HCT116 (cell line): Measurements from ENCODE around the gene NKPD1. TPM values are rescaled to one million over a fixed set of nuclear protein-coding genes. Genes with fewer than 3 reads are reported as not detected.

Experiments
- ATAC-seq: fragments of 200-7000 bp; cut with Tn5 transposase; 2 replicates; pipeline ENCODE4 v1.9.1; 2020; ENCODE audit warnings: mild to moderate bottlenecking, moderate library complexity
- BruUV-seq: library from RNA; stranded (reverse); fragments of 400-500 nt; replicated peaks from 2 replicates; lab custom pipeline; 2021; lab: Mats Ljungman, UMichigan
- CTCF ChIA-PET: fragments of 300-600 bp; sonication (Branson Sonifier 250); formaldehyde crosslinking; loops from one replicate; lab custom pipeline; 2021; ENCODE audit warnings: antibody characterized with exemption; lab: Charles Lee
- POLR2A ChIA-PET: fragments of 300-600, 350-600 bp; sonication (Branson Sonifier 250); formaldehyde crosslinking; loops from one replicate; lab custom pipeline; 2021; ENCODE audit warnings: antibody characterized with exemption; lab: Charles Lee
- RAD21 ChIA-PET, 2 experiments: fragments of 300-600 bp; sonication (Branson Sonifier 250); formaldehyde crosslinking; loops; one replicate each; lab custom pipeline; 2023; ENCODE audit warnings: low total read pairs in 2 of 2; ENCODE audit not compliant: uncharacterized antibody in 2 of 2, unreplicated experiment in 2 of 2, low non-redundant PET in 1 of 2; lab: Charles Lee
- DNase-seq: peaks from one replicate; pipeline ENCODE4 v3.0.0-alpha.2; 2010; ENCODE audit warnings: low read depth, low spot score
- H2AFZ ChIP-seq: fragments of 200-600 bp; shearing (Covaris generic), sonication (generic); 2 replicates; pipeline ENCODE4 v1.6.1; 2017; ENCODE audit warnings: low read depth, mixed run types, mixed read lengths, antibody characterized with exemption, low read length; ENCODE audit not compliant: poor library complexity, severe bottlenecking
- H3K27ac ChIP-seq: 2 replicates; pipeline ENCODE4 v1.5.1; 2012; ENCODE audit warnings: low read depth, low read length
- H3K27me3 ChIP-seq: fragments of 200-600 bp; sonication (generic); 2 replicates; pipeline ENCODE4 v1.6.1; 2016; ENCODE audit warnings: mixed run types, low read length, mixed read lengths; ENCODE audit not compliant: insufficient read depth
- H3K36me3 ChIP-seq, 2 experiments: fragments of 200-500 bp in 1 of 2; fragments of 200-600 bp in 1 of 2; sonication (Bioruptor generic) in 1 of 2; sonication (generic) in 1 of 2; 2 replicates each; pipeline versions ENCODE4 v1.5.1 to v1.6.1; 2014 to 2016; ENCODE audit warnings: low read length in 2 of 2, inconsistent platforms in 1 of 2, mixed read lengths in 1 of 2, mixed run types in 1 of 2; ENCODE audit not compliant: insufficient read depth in 2 of 2, control insufficient read depth in 1 of 2
- H3K4me1 ChIP-seq, 2 experiments: fragments of 200-600 bp in 1 of 2; sonication (generic) in 1 of 2; 2 replicates each; pipeline versions ENCODE4 v1.5.1 to v1.6.1; 2012 to 2017; ENCODE audit warnings: low read length in 2 of 2, inconsistent platforms in 1 of 2, mild to moderate bottlenecking in 1 of 2, mixed read lengths in 1 of 2, mixed run types in 1 of 2, moderate library complexity in 1 of 2; ENCODE audit not compliant: insufficient read depth in 2 of 2, control insufficient read depth in 1 of 2
- H3K4me2 ChIP-seq: fragments of 200-600 bp; sonication (generic); 2 replicates; pipeline ENCODE4 v1.6.1; 2017; ENCODE audit warnings: mixed run types, low read length, mixed read lengths
- H3K4me3 ChIP-seq, 2 experiments: fragments of 200-600 bp in 1 of 2; sonication (generic) in 1 of 2; replicated peaks in 1 of 2; 2 replicates each; pipeline ENCODE4 v1.5.1; 2011 to 2016; ENCODE audit warnings: low read length in 2 of 2, control low read depth in 1 of 2, low read depth in 1 of 2, mild to moderate bottlenecking in 1 of 2, mixed read lengths in 1 of 2, mixed run types in 1 of 2
- H3K79me2 ChIP-seq: fragments of 200-600 bp; sonication (generic); 2 replicates; pipeline ENCODE4 v1.6.1; 2017; ENCODE audit warnings: mild to moderate bottlenecking, mixed run types, low read length, moderate library complexity, mixed read lengths; ENCODE audit not compliant: insufficient read depth
- H3K9ac ChIP-seq: fragments of 200-600 bp; sonication (generic); 2 replicates; pipeline ENCODE4 v1.6.1; 2016; ENCODE audit warnings: low read length, mixed read lengths
- H3K9me2 ChIP-seq: fragments of 200-600 bp; sonication (generic), shearing (Covaris generic); 2 replicates; pipeline ENCODE4 v1.6.1; 2017; ENCODE audit warnings: mixed run types, mild to moderate bottlenecking, moderate library complexity; ENCODE audit not compliant: insufficient read depth
- H3K9me3 ChIP-seq, 2 experiments: fragments of 200-500 bp in 1 of 2; fragments of 200-600 bp in 1 of 2; sonication (Bioruptor generic) in 1 of 2; sonication (generic) in 1 of 2; 2 replicates each; pipeline ENCODE4 v1.6.1; 2014 to 2017; ENCODE audit warnings: low read length in 2 of 2, mixed read lengths in 2 of 2, inconsistent platforms in 1 of 2, low read depth in 1 of 2, mild to moderate bottlenecking in 1 of 2, mixed run types in 1 of 2, moderate library complexity in 1 of 2; ENCODE audit not compliant: control insufficient read depth in 1 of 2, insufficient read depth in 1 of 2
- H4K20me1 ChIP-seq: fragments of 200-600 bp; sonication (generic), shearing (Covaris generic); 2 replicates; pipeline ENCODE4 v1.6.1; 2017; ENCODE audit warnings: mixed run types, mild to moderate bottlenecking, moderate library complexity; ENCODE audit not compliant: insufficient read depth
- ATF3 ChIP-seq: IDR thresholded peaks from 2 replicates; pipeline ENCODE4 v1.6.1; 2012
- CBX3 ChIP-seq: IDR thresholded peaks from 2 replicates; pipeline ENCODE4 v1.6.1; 2012; ENCODE audit warnings: low read depth
- ELF1 ChIP-seq: IDR thresholded peaks from 2 replicates; pipeline ENCODE4 v1.6.1; 2012; ENCODE audit warnings: low read depth, borderline replicate concordance
- EZH2 ChIP-seq: fragments of 200-600 bp; sonication (generic); IDR thresholded peaks from 2 replicates; pipeline ENCODE4 v1.6.1; 2017; ENCODE audit warnings: antibody characterized with exemption, mixed run types
- FOSL1 ChIP-seq: IDR thresholded peaks from 2 replicates; pipeline ENCODE4 v1.6.1; 2012; ENCODE audit warnings: low read depth
- JUND ChIP-seq: IDR thresholded peaks from 2 replicates; pipeline ENCODE4 v1.6.1; 2012
- MAX ChIP-seq: IDR thresholded peaks from 2 replicates; pipeline ENCODE4 v1.6.1; 2012
- POLR2A ChIP-seq: IDR thresholded peaks from 2 replicates; pipeline ENCODE4 v1.7.0; 2011; ENCODE audit warnings: borderline replicate concordance; ENCODE audit not compliant: insufficient read depth, insufficient read length; ENCODE audit errors: extremely low read depth
- RAD21 ChIP-seq: IDR thresholded peaks from 2 replicates; pipeline ENCODE4 v1.6.1; 2012; ENCODE audit warnings: low read depth, mild to moderate bottlenecking
- REST ChIP-seq: IDR thresholded peaks from 2 replicates; pipeline ENCODE4 v1.6.1; 2012; ENCODE audit warnings: low read depth
- SIN3A ChIP-seq: IDR thresholded peaks from 2 replicates; pipeline ENCODE4 v1.6.1; 2012; ENCODE audit warnings: low read depth
- SP1 ChIP-seq: IDR thresholded peaks from 2 replicates; pipeline ENCODE4 v1.6.1; 2012; ENCODE audit warnings: low read depth
- SRF ChIP-seq: IDR thresholded peaks from 2 replicates; pipeline ENCODE4 v1.6.1; 2012; ENCODE audit warnings: low read depth
- TCF7L2 ChIP-seq: IDR thresholded peaks from 2 replicates; pipeline ENCODE4 v1.7.0; 2011; ENCODE audit warnings: borderline replicate concordance, inconsistent platforms; ENCODE audit not compliant: insufficient read depth, insufficient read length; ENCODE audit errors: extremely low read depth
- YY1 ChIP-seq: IDR thresholded peaks from 2 replicates; pipeline ENCODE4 v1.6.1; 2011; ENCODE audit warnings: low read length, low read depth, moderate library complexity, mild to moderate bottlenecking; ENCODE audit not compliant: insufficient replicate concordance; ENCODE audit errors: extremely low read depth
- ZFX ChIP-seq: fragments of 450-650 bp; IDR thresholded peaks from 2 replicates; pipeline ENCODE4 v1.6.1; 2017
- intact Hi-C: fragments of 100-400 bp; cut with micrococcal nuclease; formaldehyde crosslinking; loops from 2 replicates; pipeline ENCODE4 v1.10.0; 2022
- total RNA-seq: library from RNA; stranded (reverse); gene quantifications from one replicate; pipeline ENCODE4 v1.2.1, GENCODE V29; 2021; ENCODE audit not compliant: unreplicated experiment
- TF ChIP-seq, protein P1 (sequence below): IDR thresholded peaks from 2 replicates; pipeline ENCODE4 v1.6.1; 2011; ENCODE audit warnings: mild to moderate bottlenecking, low read length, moderate library complexity; ENCODE audit not compliant: insufficient replicate concordance; ENCODE audit errors: extremely low read depth
- TF ChIP-seq, protein P2 (sequence below), 3 experiments: fragments of 200-600 bp in 1 of 3; sonication (generic) in 1 of 3; IDR thresholded peaks in 2 of 3; conservative IDR thresholded peaks in 1 of 3; 2 replicates each; pipeline ENCODE4 v1.5.1; 2012 to 2017; ENCODE audit warnings: low read depth in 2 of 3, low read length in 2 of 3, antibody characterized with exemption in 1 of 3, borderline replicate concordance in 1 of 3, control low read depth in 1 of 3, mild to moderate bottlenecking in 1 of 3, mixed read lengths in 1 of 3, mixed run types in 1 of 3, moderate library complexity in 1 of 3; ENCODE audit not compliant: insufficient read depth in 1 of 3

NKPD1 gene
- total RNA-seq, 1 experiment from 2014 or later, result 0.64 TPM

DNA sequence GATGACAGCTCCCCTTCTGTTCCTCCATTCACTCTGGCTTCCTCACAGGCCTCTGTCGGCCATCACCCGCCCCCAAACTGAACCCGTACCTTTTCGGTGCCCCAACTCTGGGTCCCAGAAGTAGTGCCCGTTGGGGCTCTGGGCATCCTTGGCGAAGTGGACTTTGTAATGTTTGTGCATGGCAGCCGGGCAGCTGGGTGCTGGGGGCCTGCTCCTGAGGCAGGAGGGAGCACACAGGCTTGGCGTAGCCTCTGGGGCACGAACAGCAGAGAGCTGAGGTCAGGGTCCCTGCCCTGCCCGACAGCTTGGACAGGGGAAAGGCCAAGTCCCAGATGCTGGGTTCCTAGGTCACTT lies 834 bp downstream of the NKPD1 start:
- POLR2A ChIA-PET, result no interaction called here
- H3K4me1 ChIP-seq, result peaks cover 25 to 54% of the 10 kb centered on the region in 2 experiments

More for the DNA sequence above, 834 bp downstream of the NKPD1 start:
- no peaks in the 10 kb centered on the region for H3K9me2 ChIP-seq
- H3K27ac ChIP-seq, result no peak overlapping the region
- no peaks in the 10 kb centered on the region for H3K9me3 ChIP-seq
- H3K4me2 ChIP-seq, result no peak overlapping the region
- no peaks in the 10 kb centered on the region for H3K79me2 ChIP-seq
- no peak overlapping the region for H2AFZ ChIP-seq
- no peak for TF ChIP-seq FOSL1
- no peak for TF ChIP-seq RAD21
- TF ChIP-seq YY1, result no peak
- TF ChIP-seq, protein P1, sequence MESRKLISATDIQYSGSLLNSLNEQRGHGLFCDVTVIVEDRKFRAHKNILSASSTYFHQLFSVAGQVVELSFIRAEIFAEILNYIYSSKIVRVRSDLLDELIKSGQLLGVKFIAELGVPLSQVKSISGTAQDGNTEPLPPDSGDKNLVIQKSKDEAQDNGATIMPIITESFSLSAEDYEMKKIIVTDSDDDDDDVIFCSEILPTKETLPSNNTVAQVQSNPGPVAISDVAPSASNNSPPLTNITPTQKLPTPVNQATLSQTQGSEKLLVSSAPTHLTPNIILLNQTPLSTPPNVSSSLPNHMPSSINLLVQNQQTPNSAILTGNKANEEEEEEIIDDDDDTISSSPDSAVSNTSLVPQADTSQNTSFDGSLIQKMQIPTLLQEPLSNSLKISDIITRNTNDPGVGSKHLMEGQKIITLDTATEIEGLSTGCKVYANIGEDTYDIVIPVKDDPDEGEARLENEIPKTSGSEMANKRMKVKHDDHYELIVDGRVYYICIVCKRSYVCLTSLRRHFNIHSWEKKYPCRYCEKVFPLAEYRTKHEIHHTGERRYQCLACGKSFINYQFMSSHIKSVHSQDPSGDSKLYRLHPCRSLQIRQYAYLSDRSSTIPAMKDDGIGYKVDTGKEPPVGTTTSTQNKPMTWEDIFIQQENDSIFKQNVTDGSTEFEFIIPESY, result no peak
- TF ChIP-seq, protein P2, sequence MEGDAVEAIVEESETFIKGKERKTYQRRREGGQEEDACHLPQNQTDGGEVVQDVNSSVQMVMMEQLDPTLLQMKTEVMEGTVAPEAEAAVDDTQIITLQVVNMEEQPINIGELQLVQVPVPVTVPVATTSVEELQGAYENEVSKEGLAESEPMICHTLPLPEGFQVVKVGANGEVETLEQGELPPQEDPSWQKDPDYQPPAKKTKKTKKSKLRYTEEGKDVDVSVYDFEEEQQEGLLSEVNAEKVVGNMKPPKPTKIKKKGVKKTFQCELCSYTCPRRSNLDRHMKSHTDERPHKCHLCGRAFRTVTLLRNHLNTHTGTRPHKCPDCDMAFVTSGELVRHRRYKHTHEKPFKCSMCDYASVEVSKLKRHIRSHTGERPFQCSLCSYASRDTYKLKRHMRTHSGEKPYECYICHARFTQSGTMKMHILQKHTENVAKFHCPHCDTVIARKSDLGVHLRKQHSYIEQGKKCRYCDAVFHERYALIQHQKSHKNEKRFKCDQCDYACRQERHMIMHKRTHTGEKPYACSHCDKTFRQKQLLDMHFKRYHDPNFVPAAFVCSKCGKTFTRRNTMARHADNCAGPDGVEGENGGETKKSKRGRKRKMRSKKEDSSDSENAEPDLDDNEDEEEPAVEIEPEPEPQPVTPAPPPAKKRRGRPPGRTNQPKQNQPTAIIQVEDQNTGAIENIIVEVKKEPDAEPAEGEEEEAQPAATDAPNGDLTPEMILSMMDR (IDR thresholded peaks at IDR 0.05 in 2 of 3, conservative IDR thresholded peaks at IDR 0.05 in 1 of 3; ENCODE audit: borderline replicate concordance in 1 of 3, insufficient read depth in 1 of 3, low read depth in 2 of 3, low read length in 2 of 3), result no peak
- TF ChIP-seq ATF3, result no peak
- TF ChIP-seq SIN3A, result no peak
- TF ChIP-seq EZH2, result no peak
- no peak for TF ChIP-seq SRF
- TF ChIP-seq ELF1, result no peak
- TF ChIP-seq JUND, result no peak
- TF ChIP-seq CBX3, result no peak
- no peak for TF ChIP-seq SP1
- no peak for TF ChIP-seq POLR2A
- no peak for TF ChIP-seq TCF7L2
- TF ChIP-seq ZFX, result no peak
- TF ChIP-seq REST, result no peak
- TF ChIP-seq MAX, result no peak
- TF ChIP-seq, all 23 proteins: peak for 0
- H3K4me3 ChIP-seq, result no peak overlapping the region
- DNase-seq, result no peak
- ChIA-PET CTCF (no interaction called here), RAD21 (no interaction called here)
- H4K20me1 ChIP-seq, result no peaks in the 10 kb centered on the region
- no peaks in the 10 kb centered on the region for H3K36me3 ChIP-seq
- no peaks in the 10 kb centered on the region for H3K27me3 ChIP-seq
- ATAC-seq, result no peak
- BruUV-seq, result no TSS peak
- intact Hi-C loops, result no loop called here
- H3K9ac ChIP-seq, result no peak overlapping the region
